Measurements from ENCODE around the gene COX6A1.
A peak's percentile ranks its signal among the peaks of the same experiment; 100 is the strongest.

The COX6A1 gene

GRCh38 chr12:120466560-120467315, 28.8 kb downstream of the COX6A1 start:
- Histone ChIP-seq H3K9me3 (ENCODE audit: severe bottlenecking) (no peaks in the 10 kb centered on the region), H3K4me1 (ENCODE audit: insufficient read depth, poor library complexity, severe bottlenecking) (peaks cover 8% of the 10 kb centered on the region), H3K36me3 (ENCODE audit: low read depth) (peaks cover 60% of the 10 kb centered on the region), H3K27ac (ENCODE audit: poor library complexity, severe bottlenecking) (no peak overlapping the region), H3K27me3 (ENCODE audit: insufficient read depth, poor library complexity, severe bottlenecking) (no peaks in the 10 kb centered on the region), H3K4me3 (ENCODE audit: severe bottlenecking) (no peak overlapping the region)
- TF ChIP-seq, protein P1, sequence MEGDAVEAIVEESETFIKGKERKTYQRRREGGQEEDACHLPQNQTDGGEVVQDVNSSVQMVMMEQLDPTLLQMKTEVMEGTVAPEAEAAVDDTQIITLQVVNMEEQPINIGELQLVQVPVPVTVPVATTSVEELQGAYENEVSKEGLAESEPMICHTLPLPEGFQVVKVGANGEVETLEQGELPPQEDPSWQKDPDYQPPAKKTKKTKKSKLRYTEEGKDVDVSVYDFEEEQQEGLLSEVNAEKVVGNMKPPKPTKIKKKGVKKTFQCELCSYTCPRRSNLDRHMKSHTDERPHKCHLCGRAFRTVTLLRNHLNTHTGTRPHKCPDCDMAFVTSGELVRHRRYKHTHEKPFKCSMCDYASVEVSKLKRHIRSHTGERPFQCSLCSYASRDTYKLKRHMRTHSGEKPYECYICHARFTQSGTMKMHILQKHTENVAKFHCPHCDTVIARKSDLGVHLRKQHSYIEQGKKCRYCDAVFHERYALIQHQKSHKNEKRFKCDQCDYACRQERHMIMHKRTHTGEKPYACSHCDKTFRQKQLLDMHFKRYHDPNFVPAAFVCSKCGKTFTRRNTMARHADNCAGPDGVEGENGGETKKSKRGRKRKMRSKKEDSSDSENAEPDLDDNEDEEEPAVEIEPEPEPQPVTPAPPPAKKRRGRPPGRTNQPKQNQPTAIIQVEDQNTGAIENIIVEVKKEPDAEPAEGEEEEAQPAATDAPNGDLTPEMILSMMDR (IDR thresholded peaks at IDR 0.05; ENCODE audit: poor library complexity, severe bottlenecking): peak; percentile 73
- ATAC-seq (ENCODE audit: low read depth): no peak
- no peak for DNase-seq (ENCODE audit: low spot score)

DNA sequence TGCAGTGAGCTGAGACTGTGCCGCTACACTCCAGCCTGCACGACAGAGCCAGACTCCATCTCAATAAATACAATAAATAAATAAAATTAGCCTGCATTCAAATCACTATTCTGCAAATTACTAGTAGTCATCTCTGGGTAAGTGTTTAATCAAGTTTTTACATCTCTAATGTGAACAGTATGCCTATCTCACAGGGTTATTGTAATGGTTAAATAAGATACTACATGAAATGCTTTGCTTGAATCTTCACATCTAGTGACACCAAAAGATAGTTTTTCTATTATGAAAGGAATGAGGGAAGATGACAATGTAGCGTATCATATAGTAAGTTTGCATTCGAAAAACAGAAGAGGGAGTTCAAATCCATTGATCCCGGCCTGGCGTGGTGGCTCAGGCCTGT, 29.5 kb downstream of the COX6A1 start:
- no peaks in the 10 kb centered on the region for H3K27me3 ChIP-seq (ENCODE audit: insufficient read depth, poor library complexity, severe bottlenecking)
- H3K36me3 ChIP-seq (ENCODE audit: low read depth): peaks cover 53% of the 10 kb centered on the region
- TF ChIP-seq, protein P1 (IDR thresholded peaks at IDR 0.05; ENCODE audit: poor library complexity, severe bottlenecking): no peak
- no peaks in the 10 kb centered on the region for H3K9me3 ChIP-seq (ENCODE audit: severe bottlenecking)
- H3K4me3 ChIP-seq (ENCODE audit: severe bottlenecking): no peak overlapping the region
- no peak for DNase-seq (ENCODE audit: low spot score)
- H3K4me1 ChIP-seq (ENCODE audit: insufficient read depth, poor library complexity, severe bottlenecking): peaks cover 8% of the 10 kb centered on the region
- no peak for ATAC-seq (ENCODE audit: low read depth)
- H3K27ac ChIP-seq (ENCODE audit: poor library complexity, severe bottlenecking): no peak overlapping the region

GRCh38 chr12:120468325-120468820, 30.5 kb downstream of the COX6A1 start:
- no peaks in the 10 kb centered on the region for H3K27me3 ChIP-seq (ENCODE audit: insufficient read depth, poor library complexity, severe bottlenecking)
- H3K27ac ChIP-seq (ENCODE audit: poor library complexity, severe bottlenecking): peak overlapping the region; percentile 88
- H3K36me3 ChIP-seq (ENCODE audit: low read depth): peaks cover 43% of the 10 kb centered on the region
- TF ChIP-seq, protein P1 (IDR thresholded peaks at IDR 0.05; ENCODE audit: poor library complexity, severe bottlenecking): no peak
- peaks cover 8% of the 10 kb centered on the region for H3K4me1 ChIP-seq (ENCODE audit: insufficient read depth, poor library complexity, severe bottlenecking)
- peak overlapping the region; percentile 99 for H3K4me3 ChIP-seq (ENCODE audit: severe bottlenecking)
- DNase-seq (ENCODE audit: low spot score) (no peak), ATAC-seq (ENCODE audit: low read depth) (peak; percentile 43)
- no peaks in the 10 kb centered on the region for H3K9me3 ChIP-seq (ENCODE audit: severe bottlenecking)

DNA sequence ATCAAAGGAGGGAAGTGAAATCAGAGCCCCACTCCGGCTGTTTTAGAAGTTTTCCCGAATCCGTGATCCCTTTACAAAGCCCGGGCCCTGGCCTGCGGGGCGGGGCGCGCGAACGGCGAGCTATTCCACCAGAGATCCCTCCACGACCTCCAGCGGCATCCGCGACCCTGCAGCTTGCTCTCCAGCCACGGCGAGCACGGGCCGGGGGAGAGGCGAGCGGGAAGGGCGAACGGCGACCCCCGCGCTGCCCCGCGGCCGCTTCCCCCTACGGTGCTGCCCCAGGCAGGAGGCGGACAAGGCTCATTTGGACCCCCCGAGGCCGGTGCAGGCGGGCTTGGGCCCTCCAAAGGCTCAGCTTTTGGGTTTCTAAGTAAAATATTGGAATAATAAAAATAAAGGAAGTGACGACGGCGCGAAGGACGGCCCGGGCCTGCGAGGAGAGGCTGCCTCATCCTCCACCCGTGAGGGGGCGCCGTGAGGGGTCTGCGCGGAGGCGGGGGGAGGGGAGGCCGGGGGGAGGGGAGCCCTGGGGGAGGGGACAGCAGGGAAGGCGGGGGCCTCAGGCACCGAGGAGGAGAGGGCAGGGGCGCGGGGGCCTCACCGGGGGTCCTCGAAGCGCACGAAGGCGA, 31.0 kb downstream of the COX6A1 start:
- Histone ChIP-seq H3K27ac (ENCODE audit: poor library complexity, severe bottlenecking) (peak overlapping the region; percentile 88), H3K27me3 (ENCODE audit: insufficient read depth, poor library complexity, severe bottlenecking) (no peaks in the 10 kb centered on the region), H3K4me1 (ENCODE audit: insufficient read depth, poor library complexity, severe bottlenecking) (peaks cover 12% of the 10 kb centered on the region), H3K9me3 (ENCODE audit: severe bottlenecking) (no peaks in the 10 kb centered on the region), H3K4me3 (ENCODE audit: severe bottlenecking) (peak overlapping the region; percentile 99), H3K36me3 (ENCODE audit: low read depth) (peaks cover 38% of the 10 kb centered on the region)
- peak; percentile 4; the same call in 2 of the 3 replicates for ATAC-seq (ENCODE audit: low read depth)
- no peak for DNase-seq (ENCODE audit: low spot score)
- TF ChIP-seq, protein P1 (IDR thresholded peaks at IDR 0.05; ENCODE audit: poor library complexity, severe bottlenecking): no peak

All from RWPE2 (cell line).